ENCODE data around the gene TPRG1.

Gene TPRG1

GRCh38 chr3:189171707-189172106 is at the start of gene TPRG1:
TSS of gene TPRG1 (plus strand) at chr3:189171971. CDS start at chr3:189207385, 35,414 bp downstream.
- no peak for DNase-seq

GRCh38 chr3:189122110-189122509 is 49.7 kb upstream of the TPRG1 start:
- DNase-seq = no peak

GRCh38 chr3:189122526-189123205 is 49.1 kb upstream of the TPRG1 start:
- DNase-seq = no peak

GRCh38 chr3:189123595-189124387 is 48.0 kb upstream of the TPRG1 start:
- DNase-seq = no peak

- peak; percentile 17 to 67 for DNase-seq
Measured at GRCh38 chr3:189132231-189132671, 39.5 kb upstream of the TPRG1 start.

GRCh38 chr3:189132839-189133238 is 38.9 kb upstream of the TPRG1 start:
- no peak for DNase-seq

GRCh38 chr3:189133768-189134167 is 38.0 kb upstream of the TPRG1 start:
- DNase-seq = no peak

- no peak for DNase-seq
Measured at GRCh38 chr3:189137416-189137815, 34.4 kb upstream of the TPRG1 start.

GRCh38 chr3:189138901-189139610 is 32.7 kb upstream of the TPRG1 start:
- no peak for DNase-seq

GRCh38 chr3:189139611-189139940 is 32.2 kb upstream of the TPRG1 start:
- DNase-seq = no peak

GRCh38 chr3:189142527-189142926 is 29.2 kb upstream of the TPRG1 start:
- DNase-seq = no peak

GRCh38 chr3:189143321-189143720 is 28.4 kb upstream of the TPRG1 start:
- DNase-seq = no peak

- no peak for DNase-seq
Measured at GRCh38 chr3:189143771-189144170, 28.0 kb upstream of the TPRG1 start.

- DNase-seq = peak in 1 of 2 experiments; percentile 5
Measured at GRCh38 chr3:189144645-189145044, 27.1 kb upstream of the TPRG1 start.

GRCh38 chr3:189146848-189147247 is 24.9 kb upstream of the TPRG1 start:
- DNase-seq = peak in 1 of 2 experiments; percentile 6

- DNase-seq = peak in 1 of 2 experiments; percentile 49
Measured at GRCh38 chr3:189148081-189148507, 23.7 kb upstream of the TPRG1 start.

- no peak for DNase-seq
Measured at GRCh38 chr3:189149203-189149602, 22.6 kb upstream of the TPRG1 start.

- DNase-seq = no peak
Measured at GRCh38 chr3:189157232-189158007, 14.4 kb upstream of the TPRG1 start.

GRCh38 chr3:189158034-189158433 is 13.7 kb upstream of the TPRG1 start:
- no peak for DNase-seq

GRCh38 chr3:189160519-189161309 is 11.1 kb upstream of the TPRG1 start:
- DNase-seq = no peak

- DNase-seq = no peak
Measured at GRCh38 chr3:189165092-189165612, 6.6 kb upstream of the TPRG1 start.

GRCh38 chr3:189166321-189166720 is 5.5 kb upstream of the TPRG1 start:
- DNase-seq = no peak
